Pancreas (tissue), 10 donors: ENCODE measurements around the gene TMEM183A. TPM values are rescaled to one million over a fixed set of nuclear protein-coding genes. Genes with fewer than 3 reads are reported as not detected.

Experiments used
- ATAC-seq, 4 donors: fragments of 200-7000 bp; cut with Tn5 transposase; one replicate each; pipeline versions ENCODE4 v1.8.0 to v1.9.1; 2020; ENCODE audit warnings: mild to moderate bottlenecking in 4 of 4, moderate library complexity in 4 of 4
- DNase-seq, 6 donors: peaks; one replicate each; pipeline ENCODE4 v3.0.0-alpha.2; 2020
- FAIRE-seq: peaks from 2 replicates; lab custom pipeline; 2012; peaks lifted over from hg19 to GRCh38; lab: Jason Lieb, UNC
- H3K27ac ChIP-seq, 4 donors: fragments of 200-600 bp; sonication (generic); 1 replicate in 3 of 4; 2 replicates in 1 of 4; pipeline versions ENCODE4 v1.5.0 to v1.8.0; 2020
- H3K27me3 ChIP-seq, 4 donors: fragments of 200-600 bp; one replicate each; pipeline ENCODE4 v1.8.0; 2021
- H3K36me3 ChIP-seq, 3 donors: fragments of 200-600 bp; sonication (generic) in 1 of 3; one replicate each; pipeline versions ENCODE4 v1.5.0 to v1.8.0; 2020 to 2021
- H3K4me1 ChIP-seq, 3 donors: fragments of 200-600 bp; one replicate each; pipeline ENCODE4 v1.8.0; 2021
- H3K4me3 ChIP-seq, 4 donors: fragments of 200-600 bp; sonication (generic) in 2 of 4; one replicate each; pipeline versions ENCODE4 v1.5.0 to v1.8.0; 2020 to 2021
- H3K9me3 ChIP-seq, 4 donors: fragments of 200-600 bp; one replicate each; pipeline ENCODE4 v1.8.0; 2021
- CTCF ChIP-seq, 4 donors: fragments of 200-600 bp; sonication (generic) in 3 of 4; IDR thresholded peaks; one replicate each; pipeline versions ENCODE4 v1.5.0 to v1.8.0; 2021; ENCODE audit warnings: antibody characterized with exemption in 4 of 4
- WGBS, 2 donors: extraction: QIAGEN DNeasy Blood & Tissue Kit; methylation state at CpG; one replicate each; pipeline ENCODE4 v1.1.7; 2013; 5-methylcytosine and 5-hydroxymethylcytosine counted together
- intact Hi-C, 3 donors: fragments of 100-400 bp; cut with DNase I; formaldehyde crosslinking; loops; one replicate each; pipeline versions ENCODE4 v1.11.1 to v1.14.2; 2022
- polyA plus RNA-seq, 2 donors: library from polyadenylated mRNA; stranded (reverse); fragments of 200-250 nt; gene quantifications; one replicate each; pipeline ENCODE4 v1.2.3, GENCODE V29; 2013
- total RNA-seq, 6 donors: library from RNA; stranded (reverse); fragmentation: NEBNext Ultra II Directional in 4 of 6; extraction: Animal tissue kit (Norgen Biotek cat#: 25700) in 4 of 6; gene quantifications; one replicate each; pipeline versions ENCODE4 v1.2.1 to v1.2.4, GENCODE V29; 2021 to 2023
- donor health status: healthy with polysubstance abuse.
- donor health status: DM: no; HTN: no; CAD: no; lungs with moderate emphysema.
- donor health status: DM: no; HTN: no; CAD: no.
- donor health status: control.
- donor health status: control.
- donor health status: Bipolar disorder and iron deficiency.
- donor health status: DM: yes; HTN: yes; CAD: no.
- donor health status: DM: no; HTN: no; CAD: no.
- donor health status: DM: no; HTN: no; CAD: no.
- donor health status: DM: yes; HTN: yes; CAD: no.

The TMEM183A gene
- total and polyA plus RNA-seq, 8 donors: 16.6 to 38.7 (median 30.6) TPM

GRCh38 chr1:203055161-203055799, 48.1 kb downstream of the TMEM183A start:
- no peak for FAIRE-seq
- intact Hi-C loops: no loop called here
- no peak for TF ChIP-seq CTCF (IDR thresholded peaks at IDR 0.05)
- 82 to 83% methylated on average over 23 to 24 of the region's 24 CpGs for WGBS, 2 donors
- Histone ChIP-seq H3K27ac (no peak overlapping the region), H3K4me3 (no peak overlapping the region), H3K4me1 (no peaks in the 10 kb centered on the region), H3K9me3 (no peaks in the 10 kb centered on the region), H3K27me3 (no peaks in the 10 kb centered on the region), H3K36me3 (no peaks in the 10 kb centered on the region)
- DNase-seq: no peak
- ATAC-seq: no peak

- Histone ChIP-seq H3K4me1 (no peaks in the 10 kb centered on the region), H3K4me3 (no peak overlapping the region), H3K27me3 (no peaks in the 10 kb centered on the region), H3K9me3 (no peaks in the 10 kb centered on the region), H3K36me3 (no peaks in the 10 kb centered on the region), H3K27ac (no peak overlapping the region)
- TF ChIP-seq CTCF (IDR thresholded peaks at IDR 0.05): no peak
- FAIRE-seq: no peak
- no peak for DNase-seq
- 78 to 91% methylated on average over 7 of the region's 7 CpGs for WGBS, 2 donors
- intact Hi-C loops: no loop called here
- no peak for ATAC-seq
Observed at GRCh38 chr1:203056012-203056411, 48.8 kb downstream of the TMEM183A start.

GRCh38 chr1:203056516-203056915, 49.3 kb downstream of the TMEM183A start:
- ATAC-seq: no peak
- no peaks in the 10 kb centered on the region for H3K9me3 ChIP-seq
- no peaks in the 10 kb centered on the region for H3K27me3 ChIP-seq
- no peak for FAIRE-seq
- no peak for DNase-seq
- no peak for TF ChIP-seq CTCF (IDR thresholded peaks at IDR 0.05)
- 75 to 84% methylated on average over 6 of the region's 6 CpGs for WGBS, 2 donors
- H3K4me3 ChIP-seq: no peak overlapping the region
- no peaks in the 10 kb centered on the region for H3K4me1 ChIP-seq
- intact Hi-C loops: no loop called here
- H3K36me3 ChIP-seq: no peaks in the 10 kb centered on the region
- H3K27ac ChIP-seq: no peak overlapping the region

- Histone ChIP-seq H3K4me1 (no peaks in the 10 kb centered on the region), H3K27me3 (no peaks in the 10 kb centered on the region), H3K27ac (no peak overlapping the region), H3K9me3 (no peaks in the 10 kb centered on the region), H3K4me3 (no peak overlapping the region), H3K36me3 (no peaks in the 10 kb centered on the region)
- DNase-seq: no peak
- intact Hi-C loops: no loop called here
- WGBS, 2 donors: 40 to 43% methylated on average over 9 to 10 of the region's 10 CpGs
- no peak for FAIRE-seq
- ATAC-seq: peak in 1 of 4 donors; percentile 64
- no peak for TF ChIP-seq CTCF (IDR thresholded peaks at IDR 0.05)
Observed at GRCh38 chr1:203057911-203058675, 50.9 kb downstream of the TMEM183A start.

GRCh38 chr1:203058676-203058935, 51.4 kb downstream of the TMEM183A start:
- no peaks in the 10 kb centered on the region for H3K36me3 ChIP-seq
- H3K4me1 ChIP-seq: no peaks in the 10 kb centered on the region
- no peaks in the 10 kb centered on the region for H3K27me3 ChIP-seq
- no peaks in the 10 kb centered on the region for H3K9me3 ChIP-seq
- DNase-seq (no peak), FAIRE-seq (no peak), ATAC-seq (peak in 1 of 4 donors; percentile 70)
- intact Hi-C loops: no loop called here
- no peak overlapping the region for H3K27ac ChIP-seq
- H3K4me3 ChIP-seq: no peak overlapping the region
- 36 to 41% methylated on average over 1 of the region's 1 CpG for WGBS, 2 donors
- TF ChIP-seq CTCF (IDR thresholded peaks at IDR 0.05): no peak
